DOHH2 (cell line): ENCODE data around the gene ZNF592.

Experiments
- H3F3A ChIP-seq: fragments of 200-600 bp; sonication (generic), shearing (Covaris generic); 2 replicates; pipeline ENCODE4 v1.6.0; 2016; ENCODE audit warnings: antibody characterized with exemption, mild to moderate bottlenecking; ENCODE audit not compliant: control insufficient read depth, insufficient read depth
- H3K27ac ChIP-seq: fragments of 200-600 bp; sonication (generic); 2 replicates; pipeline ENCODE4 v1.5.1; 2014; ENCODE audit warnings: low read depth, mild to moderate bottlenecking, low read length, moderate library complexity
- H3K27me3 ChIP-seq: fragments of 200-600 bp; sonication (generic); 2 replicates; pipeline ENCODE4 v1.6.1; 2014; ENCODE audit warnings: mild to moderate bottlenecking, low read length, mixed read lengths; ENCODE audit not compliant: control insufficient read depth
- H3K36me3 ChIP-seq: fragments of 200-600 bp; sonication (generic); 2 replicates; pipeline ENCODE4 v1.6.1; 2014; ENCODE audit warnings: mild to moderate bottlenecking, low read length, moderate library complexity, mixed read lengths; ENCODE audit not compliant: control insufficient read depth
- H3K4me1 ChIP-seq: fragments of 200-600 bp; sonication (generic); 2 replicates; pipeline ENCODE4 v1.6.1; 2014; ENCODE audit warnings: mild to moderate bottlenecking, low read length, mixed read lengths; ENCODE audit not compliant: control insufficient read depth
- H3K4me2 ChIP-seq: fragments of 200-600 bp; sonication (generic); 2 replicates; pipeline ENCODE4 v1.6.0; 2014; ENCODE audit warnings: mild to moderate bottlenecking, low read length, moderate library complexity
- H3K4me3 ChIP-seq: fragments of 200-600 bp; sonication (generic); 2 replicates; pipeline ENCODE4 v1.5.1; 2014; ENCODE audit warnings: mild to moderate bottlenecking, low read length, mixed read lengths
- H3K79me2 ChIP-seq: fragments of 200-600 bp; sonication (generic); 2 replicates; pipeline ENCODE4 v1.6.1; 2014; ENCODE audit warnings: mild to moderate bottlenecking, low read length, mixed read lengths; ENCODE audit not compliant: control insufficient read depth
- H3K9me2 ChIP-seq: fragments of 200-600 bp; sonication (generic); replicated peaks from 2 replicates; pipeline ENCODE4 v1.6.1; 2014; ENCODE audit warnings: mild to moderate bottlenecking, low read length, mixed read lengths; ENCODE audit not compliant: control insufficient read depth
- H3K9me3 ChIP-seq: fragments of 200-600 bp; sonication (generic); 2 replicates; pipeline ENCODE4 v1.6.1; 2014; ENCODE audit warnings: antibody characterized with exemption, low read length, mixed read lengths; ENCODE audit not compliant: control insufficient read depth, insufficient read depth
- H4K20me1 ChIP-seq: fragments of 200-600 bp; sonication (generic); 2 replicates; pipeline ENCODE4 v1.6.0; 2014; ENCODE audit warnings: low read depth, mild to moderate bottlenecking, antibody characterized with exemption, low read length, moderate library complexity; ENCODE audit not compliant: control insufficient read depth, insufficient read depth
- EZH2phosphoT487 ChIP-seq: fragments of 200-600 bp; sonication (generic); IDR thresholded peaks from 2 replicates; pipeline ENCODE4 v1.6.1; 2017; ENCODE audit warnings: borderline replicate concordance, mild to moderate bottlenecking, antibody characterized with exemption, low read length, moderate library complexity, mixed read lengths
- TF ChIP-seq, protein P1 (sequence below): fragments of 200-600 bp; sonication (generic); IDR thresholded peaks from one replicate; pipeline ENCODE4 v1.5.1; 2014; ENCODE audit warnings: antibody characterized with exemption, mild to moderate bottlenecking, low read depth, low read length; ENCODE audit not compliant: poor library complexity, severe bottlenecking

The ZNF592 gene

DNA sequence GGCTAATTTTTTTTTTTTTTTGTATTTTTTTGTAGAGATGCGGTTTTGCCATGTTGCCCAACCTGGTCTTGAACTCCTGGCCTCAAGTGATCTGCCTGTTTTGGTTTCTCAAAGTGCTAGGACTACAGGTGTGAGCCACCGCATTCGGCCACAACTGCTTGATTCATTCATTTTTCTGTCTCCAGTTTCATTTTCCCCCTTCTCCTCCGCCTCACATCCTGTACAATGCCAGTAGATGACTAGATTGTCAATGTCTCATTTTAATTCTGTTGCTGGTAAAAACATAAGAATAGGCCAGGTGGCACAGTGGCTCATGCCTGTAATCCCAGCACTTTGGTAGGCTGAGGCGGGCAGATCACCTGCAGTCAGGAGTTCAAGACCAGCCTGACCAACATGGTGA lies 12.0 kb upstream of the ZNF592 start:
- H3K27ac ChIP-seq = 0 out of 2 replicates have a peak overlapping the region, but pooled peaks have one; percentile 6
- no peak overlapping the region for H3K4me3 ChIP-seq
- 0 out of 2 replicates have a peak overlapping the region, but pooled peaks have one; percentile 77 for H3K4me2 ChIP-seq
- H3K4me1 ChIP-seq = peaks cover 31% of the 10 kb centered on the region
- no peak for TF ChIP-seq EZH2phosphoT487
- TF ChIP-seq, protein P1, sequence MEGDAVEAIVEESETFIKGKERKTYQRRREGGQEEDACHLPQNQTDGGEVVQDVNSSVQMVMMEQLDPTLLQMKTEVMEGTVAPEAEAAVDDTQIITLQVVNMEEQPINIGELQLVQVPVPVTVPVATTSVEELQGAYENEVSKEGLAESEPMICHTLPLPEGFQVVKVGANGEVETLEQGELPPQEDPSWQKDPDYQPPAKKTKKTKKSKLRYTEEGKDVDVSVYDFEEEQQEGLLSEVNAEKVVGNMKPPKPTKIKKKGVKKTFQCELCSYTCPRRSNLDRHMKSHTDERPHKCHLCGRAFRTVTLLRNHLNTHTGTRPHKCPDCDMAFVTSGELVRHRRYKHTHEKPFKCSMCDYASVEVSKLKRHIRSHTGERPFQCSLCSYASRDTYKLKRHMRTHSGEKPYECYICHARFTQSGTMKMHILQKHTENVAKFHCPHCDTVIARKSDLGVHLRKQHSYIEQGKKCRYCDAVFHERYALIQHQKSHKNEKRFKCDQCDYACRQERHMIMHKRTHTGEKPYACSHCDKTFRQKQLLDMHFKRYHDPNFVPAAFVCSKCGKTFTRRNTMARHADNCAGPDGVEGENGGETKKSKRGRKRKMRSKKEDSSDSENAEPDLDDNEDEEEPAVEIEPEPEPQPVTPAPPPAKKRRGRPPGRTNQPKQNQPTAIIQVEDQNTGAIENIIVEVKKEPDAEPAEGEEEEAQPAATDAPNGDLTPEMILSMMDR = no peak
- H3K9me3 ChIP-seq = no peaks in the 10 kb centered on the region
- no peaks in the 10 kb centered on the region for H3K9me2 ChIP-seq
- peaks cover 17% of the 10 kb centered on the region for H3F3A ChIP-seq
- H3K79me2 ChIP-seq = no peaks in the 10 kb centered on the region
- H3K27me3 ChIP-seq = no peaks in the 10 kb centered on the region
- peaks cover 4% of the 10 kb centered on the region; the same call in 1 of the 2 replicates for H3K36me3 ChIP-seq
- H4K20me1 ChIP-seq = no peaks in the 10 kb centered on the region

DNA sequence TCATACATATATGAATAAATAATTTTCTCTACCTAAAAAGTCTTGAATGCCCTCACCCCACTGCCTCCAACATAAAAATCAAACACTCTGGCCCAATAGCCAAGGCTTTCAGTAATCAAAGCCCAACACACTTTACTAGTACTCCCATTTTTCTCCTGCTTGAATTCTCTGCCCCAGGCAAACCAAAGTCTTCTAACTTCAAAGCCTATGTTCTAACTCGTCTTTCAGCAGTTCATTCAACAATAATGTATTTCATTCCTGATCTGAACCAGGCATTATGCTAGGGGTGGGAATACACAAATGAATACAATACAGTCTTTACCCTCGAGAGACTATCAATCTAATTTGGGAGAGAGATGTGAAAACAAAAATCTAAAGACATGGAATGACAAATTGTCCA lies 11.4 kb upstream of the ZNF592 start:
- Histone ChIP-seq H3K9me2 (no peaks in the 10 kb centered on the region), H3K27ac (no peak overlapping the region), H3K4me2 (no peak overlapping the region), H4K20me1 (no peaks in the 10 kb centered on the region), H3K79me2 (no peaks in the 10 kb centered on the region), H3K27me3 (no peaks in the 10 kb centered on the region), H3K4me1 (peaks cover 31% of the 10 kb centered on the region), H3K9me3 (no peaks in the 10 kb centered on the region), H3K4me3 (no peak overlapping the region), H3K36me3 (peaks cover 4% of the 10 kb centered on the region; the same call in 1 of the 2 replicates), H3F3A (peaks cover 17% of the 10 kb centered on the region)
- no peak for TF ChIP-seq EZH2phosphoT487
- TF ChIP-seq, protein P1 = no peak

DNA sequence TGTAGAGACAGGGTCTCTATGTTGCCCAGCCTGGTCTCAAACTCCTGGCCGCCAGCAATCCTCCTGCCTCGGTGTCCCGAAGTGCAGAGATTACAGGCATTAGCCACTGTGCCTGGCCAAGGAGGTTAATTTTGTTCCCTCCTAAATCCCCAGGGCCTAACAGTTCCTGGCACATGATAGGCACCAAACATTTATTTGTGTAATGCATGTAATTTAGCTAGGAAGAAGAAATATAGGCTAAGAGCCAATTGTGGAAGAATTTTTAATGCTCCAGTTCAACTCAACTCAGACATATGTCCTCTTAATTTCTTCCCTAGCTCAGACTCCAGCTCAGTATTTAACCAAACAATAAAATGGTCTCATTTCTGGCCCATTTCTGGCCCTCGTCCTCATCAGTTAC lies 7.7 kb upstream of the ZNF592 start:
- no peaks in the 10 kb centered on the region for H3K27me3 ChIP-seq
- H3K79me2 ChIP-seq = no peaks in the 10 kb centered on the region
- H3K9me3 ChIP-seq = no peaks in the 10 kb centered on the region
- H3F3A ChIP-seq = peaks cover 15% of the 10 kb centered on the region
- peaks cover under 1% of the 10 kb centered on the region; the same call in 1 of the 2 replicates for H3K36me3 ChIP-seq
- H3K4me1 ChIP-seq = peaks cover 12% of the 10 kb centered on the region
- H3K4me3 ChIP-seq = no peak overlapping the region
- TF ChIP-seq, protein P1 = no peak
- TF ChIP-seq EZH2phosphoT487 = no peak
- H4K20me1 ChIP-seq = no peaks in the 10 kb centered on the region
- no peaks in the 10 kb centered on the region for H3K9me2 ChIP-seq
- H3K27ac ChIP-seq = no peak overlapping the region
- no peak overlapping the region for H3K4me2 ChIP-seq

DNA sequence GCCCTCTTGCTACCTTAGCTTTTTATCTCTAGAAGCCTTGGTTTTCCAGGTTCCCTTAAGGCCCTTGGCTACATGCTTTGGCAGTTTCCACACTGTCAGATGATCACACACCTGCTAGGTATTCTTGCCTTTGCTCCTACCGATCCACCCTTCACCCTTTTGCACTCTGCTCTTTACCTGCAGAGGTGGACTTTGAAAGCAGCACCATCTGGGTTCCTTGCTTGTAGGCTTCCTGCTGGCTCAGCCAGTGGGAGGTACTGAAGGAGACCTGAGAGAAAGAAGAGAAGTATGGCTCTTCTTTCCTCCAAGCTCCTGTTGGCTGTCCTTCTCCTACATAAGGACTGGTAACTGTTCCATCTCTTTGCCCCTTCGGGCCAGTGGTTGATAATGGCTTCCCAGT lies 7.3 kb upstream of the ZNF592 start:
- H3K4me3 ChIP-seq = no peak overlapping the region
- H3K27ac ChIP-seq = no peak overlapping the region
- no peaks in the 10 kb centered on the region for H3K9me2 ChIP-seq

More for the DNA sequence above, 7.3 kb upstream of the ZNF592 start:
- peaks cover 8% of the 10 kb centered on the region for H3K4me1 ChIP-seq
- H3K4me2 ChIP-seq = no peak overlapping the region
- no peaks in the 10 kb centered on the region for H4K20me1 ChIP-seq
- no peaks in the 10 kb centered on the region for H3K9me3 ChIP-seq
- H3K27me3 ChIP-seq = no peaks in the 10 kb centered on the region
- no peaks in the 10 kb centered on the region for H3K79me2 ChIP-seq
- no peaks in the 10 kb centered on the region for H3K36me3 ChIP-seq
- TF ChIP-seq, protein P1 = no peak
- TF ChIP-seq EZH2phosphoT487 = no peak
- peaks cover 13% of the 10 kb centered on the region for H3F3A ChIP-seq
